Stimulated activated naive CD8-positive, alpha-beta T cell treated with anti-CD3 and anti-CD28 coated beads, Interleukin-15, Interleukin-2, amounts not matched to agents 100 ng/mL and 50 ng/mL, for 24 hours (primary cell): ENCODE data around the gene MACROD1.
"Not testable (repeated sequence)": the region's sequence is repeated elsewhere in the genome, so short reads cannot be mapped to it uniquely, and the experiment has no call there.

ENCODE experiments used
- H3K27ac Mint-ChIP-seq: one replicate; pipeline ENCODE4 v1.8.0; 2021; ENCODE audit warnings: mild to moderate bottlenecking, mixed read lengths
- H3K27me3 Mint-ChIP-seq: one replicate; pipeline ENCODE4 v1.8.0; 2021; ENCODE audit warnings: mixed read lengths
- H3K36me3 Mint-ChIP-seq: one replicate; pipeline ENCODE4 v1.8.0; 2021; ENCODE audit warnings: low read depth, mixed read lengths
- H3K4me1 Mint-ChIP-seq: one replicate; pipeline ENCODE4 v1.8.0; 2021; ENCODE audit warnings: low read depth, mixed read lengths
- H3K4me3 Mint-ChIP-seq: one replicate; pipeline ENCODE4 v1.8.0; 2021; ENCODE audit warnings: mild to moderate bottlenecking, mixed read lengths
- H3K9me3 Mint-ChIP-seq: one replicate; pipeline ENCODE4 v1.8.0; 2021; ENCODE audit warnings: mixed read lengths

The MACROD1 gene

GRCh38 chr11:64173616-64174355 lies 7.9 kb upstream of the MACROD1 start:
- peaks cover 5% of the 10 kb centered on the region for H3K9me3 Mint-ChIP-seq
- H3K4me3 Mint-ChIP-seq, result peak overlapping the region; percentile 10
- H3K4me1 Mint-ChIP-seq, result peaks cover 12% of the 10 kb centered on the region
- H3K27ac Mint-ChIP-seq, result no peak overlapping the region
- H3K36me3 Mint-ChIP-seq, result peaks cover 9% of the 10 kb centered on the region
- H3K27me3 Mint-ChIP-seq, result no peaks in the 10 kb centered on the region

DNA sequence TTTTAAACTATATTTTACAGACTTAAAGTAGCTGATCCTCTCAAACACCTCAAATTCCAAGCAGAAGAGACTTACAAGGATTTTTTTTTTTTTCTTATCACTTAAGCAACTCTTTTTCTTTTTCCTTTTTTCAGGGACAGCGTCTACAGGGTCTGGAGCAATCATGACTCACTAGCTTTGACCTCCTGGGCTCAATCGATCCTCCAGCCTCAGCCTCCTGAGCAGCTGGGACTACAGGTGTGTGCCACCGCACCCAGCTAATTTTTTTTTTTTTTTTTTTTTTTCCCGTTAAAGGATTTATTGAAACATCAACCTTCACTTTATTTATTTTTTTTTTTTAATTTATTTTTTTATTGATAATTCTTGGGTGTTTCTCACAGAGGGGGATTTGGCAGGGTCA lies 4.5 kb upstream of the MACROD1 start:
- peaks cover 5% of the 10 kb centered on the region for H3K9me3 Mint-ChIP-seq
- H3K27ac Mint-ChIP-seq, result no peak overlapping the region
- peaks cover 7% of the 10 kb centered on the region for H3K4me1 Mint-ChIP-seq
- no peak overlapping the region for H3K4me3 Mint-ChIP-seq
- H3K36me3 Mint-ChIP-seq, result peaks cover 9% of the 10 kb centered on the region
- H3K27me3 Mint-ChIP-seq, result no peaks in the 10 kb centered on the region

DNA sequence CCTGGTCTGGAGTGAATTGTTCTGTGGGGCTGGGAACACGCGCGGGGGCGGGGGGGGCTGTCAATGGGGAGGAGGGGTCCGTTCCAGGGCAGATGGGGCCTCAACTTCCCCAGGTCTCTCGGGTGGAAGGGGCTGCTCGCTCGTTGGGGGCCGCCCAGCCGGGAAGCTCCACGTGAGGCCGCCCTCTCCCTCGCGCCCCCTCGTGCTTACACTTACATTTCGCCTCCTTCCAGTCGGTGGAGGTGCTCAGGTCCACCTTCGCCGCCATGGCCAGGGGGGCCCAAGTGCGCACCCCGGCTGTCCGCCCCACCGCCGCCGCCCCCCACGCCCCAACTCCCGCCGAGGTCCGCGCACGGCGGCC lies 452 bp downstream of the MACROD1 start:
- Mint-ChIP-seq H3K36me3 (peaks cover 6% of the 10 kb centered on the region), H3K9me3 (no peaks in the 10 kb centered on the region), H3K4me3 (peak overlapping the region; percentile 91), H3K27ac (no peak overlapping the region), H3K4me1 (peaks cover 16% of the 10 kb centered on the region), H3K27me3 (no peaks in the 10 kb centered on the region)

DNA sequence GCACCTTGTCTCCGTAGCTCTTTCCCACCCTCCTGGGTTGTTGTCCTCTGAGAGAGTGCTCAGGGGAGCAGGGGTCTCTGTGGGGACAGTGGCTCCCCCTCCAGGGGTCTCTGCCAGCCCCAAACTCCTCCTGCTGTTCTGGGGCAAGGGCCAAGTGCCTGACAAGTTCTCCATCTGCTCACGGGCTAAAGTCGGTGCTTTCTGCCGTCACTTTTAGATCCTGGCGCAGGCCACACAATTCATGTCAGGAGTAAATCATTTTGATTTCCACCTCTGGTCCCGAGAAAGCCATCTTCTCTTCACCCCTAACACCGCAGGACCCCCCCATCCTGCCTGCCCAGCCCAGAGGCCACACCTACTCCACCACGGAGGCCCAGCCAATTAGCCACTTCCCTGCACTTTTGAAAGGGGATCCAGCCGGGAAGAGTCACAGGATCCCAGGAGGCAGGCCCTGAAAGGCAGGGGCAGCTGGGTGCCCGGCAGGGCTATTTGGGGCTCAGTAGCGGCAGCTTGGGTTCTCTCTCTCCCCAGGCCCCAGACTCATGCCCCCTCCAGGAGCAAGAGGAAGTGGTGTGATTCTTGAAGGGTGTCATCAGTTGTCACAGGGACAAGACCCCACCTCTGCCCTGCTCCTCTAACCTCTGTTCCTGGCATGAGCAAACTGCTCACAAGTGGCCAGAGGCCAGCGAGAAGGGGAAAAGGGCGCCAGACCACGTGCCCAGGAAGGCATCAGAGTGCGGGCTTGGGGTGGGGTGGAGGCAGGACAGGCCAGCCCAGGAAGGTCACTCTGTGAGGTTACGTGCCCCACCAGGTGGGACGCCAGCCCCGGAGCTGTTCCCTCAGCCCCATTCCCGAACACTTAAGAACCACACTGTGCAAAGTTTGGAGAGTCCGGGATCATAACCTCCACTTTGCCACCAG lies 1.3 kb downstream of the MACROD1 start:
- peak overlapping the region; percentile 91 for H3K4me3 Mint-ChIP-seq

GRCh38 chr11:64163951-64164350 lies 2.0 kb downstream of the MACROD1 start:
- Mint-ChIP-seq H3K27ac (no peak overlapping the region), H3K27me3 (no peaks in the 10 kb centered on the region), H3K4me3 (no peak overlapping the region), H3K36me3 (peaks cover 6% of the 10 kb centered on the region), H3K4me1 (peaks cover 16% of the 10 kb centered on the region), H3K9me3 (no peaks in the 10 kb centered on the region)

More for the DNA sequence above, 1.3 kb downstream of the MACROD1 start:
- Mint-ChIP-seq H3K27ac (peak overlapping the region; percentile 52), H3K27me3 (no peaks in the 10 kb centered on the region), H3K4me1 (peaks cover 16% of the 10 kb centered on the region), H3K36me3 (peaks cover 6% of the 10 kb centered on the region), H3K9me3 (no peaks in the 10 kb centered on the region)

DNA sequence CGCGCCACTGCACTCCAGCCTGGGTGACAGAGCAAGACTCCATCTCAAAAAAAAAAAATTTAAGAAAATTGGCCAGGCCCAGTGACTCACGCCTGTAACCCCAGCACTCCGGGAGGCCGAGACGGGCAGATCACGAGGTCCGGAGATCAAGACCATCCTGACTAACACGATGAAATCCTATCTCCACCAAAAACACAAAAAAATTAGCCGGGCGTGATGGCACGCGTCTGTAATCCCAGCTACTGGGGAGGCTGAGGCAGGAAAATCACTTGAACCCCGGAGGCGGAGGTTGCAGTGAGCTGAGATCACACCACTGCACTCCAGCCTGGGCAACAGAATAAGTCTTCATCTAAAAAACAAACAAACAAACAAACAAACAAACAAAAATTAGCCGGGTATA lies 3.1 kb downstream of the MACROD1 start:
- H3K36me3 Mint-ChIP-seq, H3K27ac Mint-ChIP-seq, H3K4me3 Mint-ChIP-seq, H3K27me3 Mint-ChIP-seq, H3K9me3 Mint-ChIP-seq: not testable (repeated sequence)
- H3K4me1 Mint-ChIP-seq, result peaks cover 16% of the 10 kb centered on the region

GRCh38 chr11:64161037-64161436 lies 4.9 kb downstream of the MACROD1 start:
- H3K9me3 Mint-ChIP-seq, result no peaks in the 10 kb centered on the region
- H3K36me3 Mint-ChIP-seq, result peaks cover 6% of the 10 kb centered on the region
- no peak overlapping the region for H3K27ac Mint-ChIP-seq
- H3K4me1 Mint-ChIP-seq, result peaks cover 10% of the 10 kb centered on the region
- H3K27me3 Mint-ChIP-seq, result no peaks in the 10 kb centered on the region
- no peak overlapping the region for H3K4me3 Mint-ChIP-seq

DNA sequence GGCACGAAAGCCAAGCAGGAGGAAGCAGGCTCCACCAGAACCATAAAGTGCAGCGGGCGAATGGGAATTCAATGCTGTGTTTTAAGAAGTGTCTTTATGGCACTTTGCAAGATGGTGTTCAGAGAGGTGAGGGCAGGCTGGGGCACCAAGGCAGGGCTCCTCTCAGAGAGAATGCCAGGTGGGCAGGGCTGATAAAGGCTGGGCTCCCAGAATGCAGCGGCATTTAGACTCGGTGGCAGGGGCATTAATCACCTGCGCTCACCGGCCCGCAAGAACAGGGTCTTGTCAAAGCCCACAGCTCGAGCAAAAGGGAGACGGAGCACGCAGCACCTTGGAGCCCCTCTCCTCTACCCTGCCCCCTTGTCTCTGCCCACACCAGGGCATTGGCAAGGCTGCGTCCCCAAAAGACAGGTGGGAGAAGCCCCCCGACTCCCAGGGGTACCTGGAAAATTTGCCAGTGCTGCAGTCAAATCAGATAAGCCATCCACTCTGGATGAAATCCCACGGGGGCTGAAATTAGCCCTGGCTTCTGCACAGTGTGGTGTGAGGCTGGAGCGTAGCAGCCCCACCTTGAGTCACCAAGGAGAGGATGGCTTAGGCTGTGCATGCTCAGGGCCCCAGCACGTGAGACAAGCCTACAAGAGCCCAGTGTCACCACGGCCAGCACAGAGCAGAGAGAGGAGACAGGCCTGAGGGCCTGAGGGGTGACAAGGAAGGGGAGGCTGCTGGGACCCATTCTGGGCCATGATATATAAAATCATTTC lies 8.1 kb downstream of the MACROD1 start:
- no peaks in the 10 kb centered on the region for H3K9me3 Mint-ChIP-seq
- H3K36me3 Mint-ChIP-seq, result peaks cover 6% of the 10 kb centered on the region
- no peak overlapping the region for H3K4me3 Mint-ChIP-seq
- no peaks in the 10 kb centered on the region for H3K27me3 Mint-ChIP-seq
- H3K27ac Mint-ChIP-seq, result no peak overlapping the region
- H3K4me1 Mint-ChIP-seq, result peaks cover 4% of the 10 kb centered on the region

DNA sequence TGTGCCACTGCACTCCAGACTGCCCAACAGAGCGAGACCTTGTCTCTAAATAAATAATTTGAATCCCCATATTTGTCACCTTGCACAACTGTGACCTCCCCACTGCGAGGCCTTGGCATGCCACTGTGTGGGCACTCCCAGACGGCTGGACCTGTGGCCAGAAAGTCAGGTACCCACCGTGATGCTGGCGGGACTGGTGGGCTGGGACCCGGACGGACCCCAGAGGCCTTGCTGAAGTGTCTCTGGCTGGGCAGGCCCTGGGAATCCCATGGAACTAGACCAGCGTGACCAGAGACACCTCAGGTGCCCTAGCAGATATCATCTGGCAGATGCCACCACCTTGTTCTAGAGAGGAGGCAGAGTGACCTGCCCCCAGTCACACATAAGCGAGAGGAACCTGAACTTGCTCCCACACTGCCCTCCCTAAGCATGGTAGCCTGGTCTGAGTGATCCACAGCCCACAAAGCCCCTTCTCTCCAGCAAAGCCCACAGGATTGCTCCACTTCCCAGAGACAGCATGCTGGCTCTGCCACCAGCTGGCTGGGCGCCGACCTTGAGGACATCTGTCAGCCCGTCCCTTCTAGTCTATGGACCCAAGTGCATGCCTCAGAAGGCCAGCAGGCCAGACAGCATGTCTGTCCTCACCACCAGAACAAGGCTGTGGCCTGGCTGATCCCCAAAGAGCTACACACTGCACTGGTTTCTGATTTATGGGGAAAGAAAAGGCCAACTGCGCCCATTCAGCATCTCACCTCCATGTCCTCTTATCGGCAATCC lies 9.5 kb downstream of the MACROD1 start:
- H3K4me3 Mint-ChIP-seq, result no peak overlapping the region
- H3K27ac Mint-ChIP-seq, result no peak overlapping the region

GRCh38 chr11:64153812-64154211 lies 12.1 kb downstream of the MACROD1 start:
- no peaks in the 10 kb centered on the region for H3K27me3 Mint-ChIP-seq
- no peak overlapping the region for H3K27ac Mint-ChIP-seq
- no peak overlapping the region for H3K4me3 Mint-ChIP-seq
- H3K9me3 Mint-ChIP-seq, result no peaks in the 10 kb centered on the region
- H3K4me1 Mint-ChIP-seq, result peaks cover 4% of the 10 kb centered on the region
- no peaks in the 10 kb centered on the region for H3K36me3 Mint-ChIP-seq

More for the DNA sequence above, 9.5 kb downstream of the MACROD1 start:
- Mint-ChIP-seq H3K27me3 (no peaks in the 10 kb centered on the region), H3K4me1 (peaks cover 4% of the 10 kb centered on the region), H3K36me3 (peaks cover 5% of the 10 kb centered on the region), H3K9me3 (no peaks in the 10 kb centered on the region)

DNA sequence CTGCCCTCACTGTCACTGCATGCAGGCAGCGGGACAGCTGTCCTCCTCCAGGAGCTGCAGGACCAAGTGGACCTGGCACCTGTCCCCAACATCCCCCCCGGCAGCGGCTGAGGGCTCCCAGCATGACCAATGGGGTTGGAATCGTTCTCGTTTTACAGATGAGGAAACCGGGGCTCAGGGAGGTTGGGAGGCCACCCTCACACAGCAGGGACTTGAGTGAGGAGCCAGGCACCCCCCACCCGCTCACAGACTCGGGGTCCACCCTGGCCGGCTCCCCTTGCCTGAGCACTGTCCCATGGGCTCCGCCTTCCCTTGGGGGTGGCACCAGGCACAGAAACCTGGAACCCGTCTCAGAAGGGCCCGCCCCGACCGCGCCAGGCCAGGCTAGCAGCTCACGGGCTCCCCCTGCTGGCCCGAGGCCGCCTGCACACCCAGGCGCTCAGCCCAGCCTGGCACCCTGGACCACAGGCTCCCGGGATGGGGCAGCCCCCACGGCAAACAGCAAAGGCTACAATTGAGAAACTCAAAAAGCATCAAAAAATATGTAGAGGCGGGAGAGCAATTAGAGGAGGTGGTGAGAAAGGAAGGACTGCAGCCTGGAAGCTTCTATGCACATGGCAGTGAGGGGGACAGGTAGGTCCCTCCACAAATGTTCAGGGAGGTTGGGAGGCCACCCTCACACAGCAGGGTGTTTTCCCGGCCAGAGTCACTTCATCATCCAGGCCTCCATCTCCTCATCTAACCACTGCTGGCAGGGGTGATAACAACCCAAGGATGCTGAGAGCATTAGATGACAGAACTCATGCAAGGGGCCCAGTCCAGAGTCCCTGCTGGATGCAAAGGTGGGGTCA lies 12.8 kb downstream of the MACROD1 start:
- H3K4me1 Mint-ChIP-seq, result peaks cover 4% of the 10 kb centered on the region
- H3K27me3 Mint-ChIP-seq, result no peaks in the 10 kb centered on the region
- H3K4me3 Mint-ChIP-seq, result no peak overlapping the region
- H3K36me3 Mint-ChIP-seq, result no peaks in the 10 kb centered on the region
- H3K27ac Mint-ChIP-seq, result no peak overlapping the region
- H3K9me3 Mint-ChIP-seq, result no peaks in the 10 kb centered on the region

GRCh38 chr11:64151337-64151736 lies 14.6 kb downstream of the MACROD1 start:
- H3K27me3 Mint-ChIP-seq, result no peaks in the 10 kb centered on the region
- H3K4me3 Mint-ChIP-seq, result no peak overlapping the region
- H3K36me3 Mint-ChIP-seq, result no peaks in the 10 kb centered on the region
- peaks cover 4% of the 10 kb centered on the region for H3K4me1 Mint-ChIP-seq
- no peak overlapping the region for H3K27ac Mint-ChIP-seq
- no peaks in the 10 kb centered on the region for H3K9me3 Mint-ChIP-seq

GRCh38 chr11:64150481-64151239 lies 15.3 kb downstream of the MACROD1 start:
- Mint-ChIP-seq H3K27ac (no peak overlapping the region), H3K9me3 (no peaks in the 10 kb centered on the region), H3K27me3 (no peaks in the 10 kb centered on the region)

More at GRCh38 chr11:64150481-64151239, 15.3 kb downstream of the MACROD1 start:
- peaks cover 4% of the 10 kb centered on the region for H3K4me1 Mint-ChIP-seq
- no peak overlapping the region for H3K4me3 Mint-ChIP-seq
- H3K36me3 Mint-ChIP-seq, result no peaks in the 10 kb centered on the region
